Measurements from ENCODE around the gene SEMA5A. TPM values are rescaled to one million over a fixed set of nuclear protein-coding genes. Genes with fewer than 3 reads are reported as not detected.

Gene SEMA5A
- total and polyA plus RNA-seq, 2 of the 13 experiments (the other 11 are each of a cell fraction or from before 2014, with no cell fraction given), result 0.01 TPM; not detected in 1

DNA sequence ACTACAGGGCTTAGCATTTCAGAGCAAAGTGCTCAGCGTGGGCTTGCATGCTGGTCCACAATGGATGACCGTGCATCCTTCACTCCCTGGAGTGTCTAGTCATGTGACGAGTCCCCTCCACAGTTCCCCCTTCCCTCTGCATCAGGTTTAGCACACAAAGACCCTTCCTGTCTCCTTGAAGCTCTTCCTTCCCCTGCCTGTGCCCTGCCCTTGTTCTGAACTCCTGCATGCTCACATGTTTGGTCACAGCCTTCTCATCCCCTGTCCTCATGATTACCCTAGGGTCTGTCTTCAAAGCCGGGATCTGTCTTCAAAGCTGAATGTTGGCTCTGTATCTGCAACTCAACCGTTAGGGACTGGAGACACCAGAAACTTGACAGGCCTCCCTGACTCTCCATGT, 388.9 kb downstream of the SEMA5A start:
- no peak for FAIRE-seq
- H2AFZ ChIP-seq (ENCODE audit: low read length), result no peak overlapping the region
- no peaks in the 10 kb centered on the region for H4K20me1 ChIP-seq (ENCODE audit: insufficient read depth, low read length)
- no peak overlapping the region for H3K4me3 ChIP-seq (replicated peaks in 1 of 3; ENCODE audit: insufficient read depth in 1 of 3, low read depth in 2 of 3, low read length in 3 of 3)
- ATAC-seq, result no peak
- H3K27ac ChIP-seq (ENCODE audit: extremely low read length, insufficient read depth, low read length), result no peak overlapping the region
- intact Hi-C loops (cut with micrococcal nuclease; ENCODE audit: unreplicated experiment) (no loop called here), in situ Hi-C loops (cut with HindIII; ENCODE audit: extremely low pct_ligation_motif_present, low pct_unique_long_range_greater_than_20kb) (no loop called here)
- no peaks in the 10 kb centered on the region for H3K4me1 ChIP-seq (ENCODE audit: insufficient read depth, low read length)
- ChIA-PET CTCF (ENCODE audit: low intra/inter-chr PET ratio, low total read pairs) (no interaction called here), POLR2A (no interaction called here)
- DNase-seq (ENCODE audit: low spot score), result no peak
- no TSS peak for BruUV-seq (replicated peaks)
- H3K4me2 ChIP-seq (ENCODE audit: low read depth, low read length), result no peak overlapping the region
- no peaks in the 10 kb centered on the region for H3K27me3 ChIP-seq (ENCODE audit: control insufficient read depth in 1 of 2, insufficient read depth in 2 of 2, low read length in 2 of 2)
- H3K36me3 ChIP-seq (replicated peaks in 1 of 2; ENCODE audit: control insufficient read depth in 1 of 2, insufficient read depth in 2 of 2, low read length in 2 of 2), result no peaks in the 10 kb centered on the region
- TF ChIP-seq LCORL (IDR thresholded peaks at IDR 0.05), result no peak
- no peak for TF ChIP-seq LCORL (CRISPR knock-in tag; IDR thresholded peaks at IDR 0.05)
- no peak for TF ChIP-seq ZNF30 (CRISPR knock-in tag; IDR thresholded peaks at IDR 0.05)
- no peak for TF ChIP-seq ZSCAN30 (CRISPR knock-in tag; IDR thresholded peaks at IDR 0.05)
- TF ChIP-seq ZNF768 (CRISPR knock-in tag; IDR thresholded peaks at IDR 0.05), result no peak
- TF ChIP-seq ZNF234 (CRISPR knock-in tag; conservative IDR thresholded peaks at IDR 0.05), result no peak
- TF ChIP-seq, protein P1, sequence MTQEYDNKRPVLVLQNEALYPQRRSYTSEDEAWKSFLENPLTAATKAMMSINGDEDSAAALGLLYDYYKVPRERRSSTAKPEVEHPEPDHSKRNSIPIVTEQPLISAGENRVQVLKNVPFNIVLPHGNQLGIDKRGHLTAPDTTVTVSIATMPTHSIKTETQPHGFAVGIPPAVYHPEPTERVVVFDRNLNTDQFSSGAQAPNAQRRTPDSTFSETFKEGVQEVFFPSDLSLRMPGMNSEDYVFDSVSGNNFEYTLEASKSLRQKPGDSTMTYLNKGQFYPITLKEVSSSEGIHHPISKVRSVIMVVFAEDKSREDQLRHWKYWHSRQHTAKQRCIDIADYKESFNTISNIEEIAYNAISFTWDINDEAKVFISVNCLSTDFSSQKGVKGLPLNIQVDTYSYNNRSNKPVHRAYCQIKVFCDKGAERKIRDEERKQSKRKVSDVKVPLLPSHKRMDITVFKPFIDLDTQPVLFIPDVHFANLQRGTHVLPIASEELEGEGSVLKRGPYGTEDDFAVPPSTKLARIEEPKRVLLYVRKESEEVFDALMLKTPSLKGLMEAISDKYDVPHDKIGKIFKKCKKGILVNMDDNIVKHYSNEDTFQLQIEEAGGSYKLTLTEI (CRISPR knock-in tag; conservative IDR thresholded peaks at IDR 0.05), result no peak
- TF ChIP-seq ZNF317 (CRISPR knock-in tag; IDR thresholded peaks at IDR 0.05), result no peak
- TF ChIP-seq, protein P2, sequence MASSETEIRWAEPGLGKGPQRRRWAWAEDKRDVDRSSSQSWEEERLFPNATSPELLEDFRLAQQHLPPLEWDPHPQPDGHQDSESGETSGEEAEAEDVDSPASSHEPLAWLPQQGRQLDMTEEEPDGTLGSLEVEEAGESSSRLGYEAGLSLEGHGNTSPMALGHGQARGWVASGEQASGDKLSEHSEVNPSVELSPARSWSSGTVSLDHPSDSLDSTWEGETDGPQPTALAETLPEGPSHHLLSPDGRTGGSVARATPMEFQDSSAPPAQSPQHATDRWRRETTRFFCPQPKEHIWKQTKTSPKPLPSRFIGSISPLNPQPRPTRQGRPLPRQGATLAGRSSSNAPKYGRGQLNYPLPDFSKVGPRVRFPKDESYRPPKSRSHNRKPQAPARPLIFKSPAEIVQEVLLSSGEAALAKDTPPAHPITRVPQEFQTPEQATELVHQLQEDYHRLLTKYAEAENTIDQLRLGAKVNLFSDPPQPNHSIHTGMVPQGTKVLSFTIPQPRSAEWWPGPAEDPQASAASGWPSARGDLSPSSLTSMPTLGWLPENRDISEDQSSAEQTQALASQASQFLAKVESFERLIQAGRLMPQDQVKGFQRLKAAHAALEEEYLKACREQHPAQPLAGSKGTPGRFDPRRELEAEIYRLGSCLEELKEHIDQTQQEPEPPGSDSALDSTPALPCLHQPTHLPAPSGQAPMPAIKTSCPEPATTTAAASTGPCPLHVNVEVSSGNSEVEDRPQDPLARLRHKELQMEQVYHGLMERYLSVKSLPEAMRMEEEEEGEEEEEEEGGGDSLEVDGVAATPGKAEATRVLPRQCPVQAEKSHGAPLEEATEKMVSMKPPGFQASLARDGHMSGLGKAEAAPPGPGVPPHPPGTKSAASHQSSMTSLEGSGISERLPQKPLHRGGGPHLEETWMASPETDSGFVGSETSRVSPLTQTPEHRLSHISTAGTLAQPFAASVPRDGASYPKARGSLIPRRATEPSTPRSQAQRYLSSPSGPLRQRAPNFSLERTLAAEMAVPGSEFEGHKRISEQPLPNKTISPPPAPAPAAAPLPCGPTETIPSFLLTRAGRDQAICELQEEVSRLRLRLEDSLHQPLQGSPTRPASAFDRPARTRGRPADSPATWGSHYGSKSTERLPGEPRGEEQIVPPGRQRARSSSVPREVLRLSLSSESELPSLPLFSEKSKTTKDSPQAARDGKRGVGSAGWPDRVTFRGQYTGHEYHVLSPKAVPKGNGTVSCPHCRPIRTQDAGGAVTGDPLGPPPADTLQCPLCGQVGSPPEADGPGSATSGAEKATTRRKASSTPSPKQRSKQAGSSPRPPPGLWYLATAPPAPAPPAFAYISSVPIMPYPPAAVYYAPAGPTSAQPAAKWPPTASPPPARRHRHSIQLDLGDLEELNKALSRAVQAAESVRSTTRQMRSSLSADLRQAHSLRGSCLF (CRISPR knock-in tag; IDR thresholded peaks at IDR 0.05; ENCODE audit: borderline replicate concordance), result no peak
- no peak for TF ChIP-seq GATAD2A (CRISPR knock-in tag; IDR thresholded peaks at IDR 0.05)
- TF ChIP-seq ZC3H13 (CRISPR knock-in tag; IDR thresholded peaks at IDR 0.05), result no peak
- WGBS (ENCODE audit: low lambda C conversion rate), result 0% methylated on average over 3 of the region's 5 CpGs
- no peaks in the 10 kb centered on the region for H3K79me2 ChIP-seq (ENCODE audit: insufficient read depth, low read length)
- no peak overlapping the region for H3K9ac ChIP-seq (ENCODE audit: insufficient read depth, low read depth, low read length)
- no peaks in the 10 kb centered on the region for H3K9me3 ChIP-seq (ENCODE audit: low read length)
